Measurements from ENCODE around the gene MAP2K3.

MAP2K3 gene

DNA sequence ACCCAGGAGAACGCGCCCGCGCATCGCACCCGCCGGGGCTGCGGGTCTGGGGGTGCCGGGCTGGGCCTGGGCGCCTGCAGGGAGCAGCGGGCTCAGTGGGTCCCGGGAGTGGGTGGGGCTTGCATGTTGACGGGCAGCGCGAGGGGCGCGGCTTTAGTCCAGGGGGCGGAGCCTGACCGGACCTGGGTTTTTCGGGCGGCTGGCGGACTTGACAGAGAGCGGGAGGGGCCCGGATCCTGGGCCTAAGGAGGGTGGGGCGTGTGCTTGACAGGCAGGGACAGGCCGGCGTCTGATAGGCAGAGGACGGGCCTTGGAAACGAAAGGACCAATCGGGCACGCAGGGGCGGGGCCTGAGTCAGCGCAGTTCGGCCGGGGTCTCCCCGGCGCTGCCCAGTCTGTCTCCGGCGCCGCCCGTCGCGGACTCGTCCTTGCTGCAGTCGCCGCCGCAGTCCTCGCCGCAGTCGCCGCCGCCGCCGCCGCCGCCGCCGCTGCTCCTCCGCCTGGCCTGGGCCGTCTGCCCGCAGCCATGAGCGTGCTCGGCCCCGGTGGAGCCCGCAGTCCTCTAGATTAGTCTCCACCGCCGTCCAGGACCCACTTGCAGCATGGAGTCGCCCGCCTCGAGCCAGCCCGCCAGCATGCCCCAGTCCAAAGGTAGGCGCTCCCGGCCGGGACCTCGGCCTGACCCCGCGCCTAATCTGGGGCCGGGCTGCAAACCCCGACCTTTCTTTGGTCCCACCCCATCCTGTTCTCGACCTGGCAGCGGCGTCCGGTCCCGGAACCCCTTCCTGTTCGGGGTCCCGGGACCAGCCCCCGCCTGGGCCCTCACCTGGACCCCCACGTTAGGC lies at the start of gene MAP2K3:
Gene MAP2K3 (plus strand): TSS at position 393 of the 845 bp plus-strand sequence. CDS start 210 bp downstream, at position 603.
- peak; percentile 98 for DNase-seq (ENCODE audit: low read depth)
- peak within 1 kb of the TSS; percentile 84 for H3K4me3 ChIP-seq (ENCODE audit: control insufficient read depth, low read depth, low read length)
- TF ChIP-seq, protein P1, sequence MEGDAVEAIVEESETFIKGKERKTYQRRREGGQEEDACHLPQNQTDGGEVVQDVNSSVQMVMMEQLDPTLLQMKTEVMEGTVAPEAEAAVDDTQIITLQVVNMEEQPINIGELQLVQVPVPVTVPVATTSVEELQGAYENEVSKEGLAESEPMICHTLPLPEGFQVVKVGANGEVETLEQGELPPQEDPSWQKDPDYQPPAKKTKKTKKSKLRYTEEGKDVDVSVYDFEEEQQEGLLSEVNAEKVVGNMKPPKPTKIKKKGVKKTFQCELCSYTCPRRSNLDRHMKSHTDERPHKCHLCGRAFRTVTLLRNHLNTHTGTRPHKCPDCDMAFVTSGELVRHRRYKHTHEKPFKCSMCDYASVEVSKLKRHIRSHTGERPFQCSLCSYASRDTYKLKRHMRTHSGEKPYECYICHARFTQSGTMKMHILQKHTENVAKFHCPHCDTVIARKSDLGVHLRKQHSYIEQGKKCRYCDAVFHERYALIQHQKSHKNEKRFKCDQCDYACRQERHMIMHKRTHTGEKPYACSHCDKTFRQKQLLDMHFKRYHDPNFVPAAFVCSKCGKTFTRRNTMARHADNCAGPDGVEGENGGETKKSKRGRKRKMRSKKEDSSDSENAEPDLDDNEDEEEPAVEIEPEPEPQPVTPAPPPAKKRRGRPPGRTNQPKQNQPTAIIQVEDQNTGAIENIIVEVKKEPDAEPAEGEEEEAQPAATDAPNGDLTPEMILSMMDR (conservative IDR thresholded peaks at IDR 0.05; ENCODE audit: control insufficient read depth, insufficient read depth, low read depth, low read length) = no peak

DNA sequence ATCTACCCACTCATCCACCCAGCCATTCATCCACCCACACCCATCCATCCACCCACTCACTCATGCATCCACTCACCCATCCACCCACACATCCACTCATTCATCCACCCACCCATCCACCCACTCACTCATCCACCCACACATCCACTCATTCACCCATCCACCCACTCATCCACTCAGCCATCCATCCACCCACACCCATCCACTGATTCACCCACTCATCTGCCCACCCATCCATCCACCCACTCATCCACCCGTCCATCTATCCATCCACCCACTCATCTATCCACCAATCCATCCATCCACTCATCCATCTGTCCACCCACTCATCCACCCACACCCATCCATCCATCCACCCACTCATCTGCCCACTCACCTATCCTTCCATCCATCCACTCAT lies 48.6 kb upstream of the MAP2K3 start:
- no peak for DNase-seq (ENCODE audit: low read depth)
- no peak overlapping the region for H3K4me3 ChIP-seq (ENCODE audit: control insufficient read depth, low read depth, low read length)
- TF ChIP-seq, protein P1 (conservative IDR thresholded peaks at IDR 0.05; ENCODE audit: control insufficient read depth, insufficient read depth, low read depth, low read length) = no peak

DNA sequence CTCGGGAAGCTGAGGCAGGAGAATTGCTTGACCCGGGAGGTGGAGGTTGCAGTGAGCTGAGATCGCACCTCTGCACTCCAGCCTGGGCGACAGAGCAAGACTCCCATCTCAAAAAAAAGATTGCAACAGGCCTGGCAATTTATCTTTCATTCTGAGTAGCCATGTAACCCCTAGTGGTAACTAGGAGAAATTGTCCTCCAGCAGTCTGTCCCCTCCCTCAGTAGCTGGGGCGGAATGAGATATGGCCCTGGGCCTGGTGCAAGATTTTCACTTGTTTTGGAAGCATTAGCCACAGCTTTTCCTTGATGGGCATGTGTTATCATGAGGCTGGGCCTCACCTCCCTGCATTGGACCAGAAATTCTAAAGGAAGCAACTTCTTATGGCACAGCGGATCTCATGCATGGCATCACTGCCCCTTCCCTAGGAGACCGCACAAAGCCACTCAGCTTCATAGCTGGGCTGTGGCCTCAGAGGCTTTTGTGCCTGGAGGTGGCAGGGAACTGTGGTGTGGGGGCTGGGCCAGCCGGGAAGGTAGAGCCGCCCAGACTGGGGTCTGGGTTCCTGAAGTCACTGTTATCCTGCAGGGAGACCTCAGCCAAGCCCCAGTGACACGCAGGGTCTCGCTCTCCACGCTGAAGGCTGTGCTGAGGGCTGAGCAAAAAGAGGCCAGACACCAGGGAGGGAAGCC lies 44.7 kb upstream of the MAP2K3 start:
- TF ChIP-seq, protein P1 (conservative IDR thresholded peaks at IDR 0.05; ENCODE audit: control insufficient read depth, insufficient read depth, low read depth, low read length) = peak; percentile 47

DNA sequence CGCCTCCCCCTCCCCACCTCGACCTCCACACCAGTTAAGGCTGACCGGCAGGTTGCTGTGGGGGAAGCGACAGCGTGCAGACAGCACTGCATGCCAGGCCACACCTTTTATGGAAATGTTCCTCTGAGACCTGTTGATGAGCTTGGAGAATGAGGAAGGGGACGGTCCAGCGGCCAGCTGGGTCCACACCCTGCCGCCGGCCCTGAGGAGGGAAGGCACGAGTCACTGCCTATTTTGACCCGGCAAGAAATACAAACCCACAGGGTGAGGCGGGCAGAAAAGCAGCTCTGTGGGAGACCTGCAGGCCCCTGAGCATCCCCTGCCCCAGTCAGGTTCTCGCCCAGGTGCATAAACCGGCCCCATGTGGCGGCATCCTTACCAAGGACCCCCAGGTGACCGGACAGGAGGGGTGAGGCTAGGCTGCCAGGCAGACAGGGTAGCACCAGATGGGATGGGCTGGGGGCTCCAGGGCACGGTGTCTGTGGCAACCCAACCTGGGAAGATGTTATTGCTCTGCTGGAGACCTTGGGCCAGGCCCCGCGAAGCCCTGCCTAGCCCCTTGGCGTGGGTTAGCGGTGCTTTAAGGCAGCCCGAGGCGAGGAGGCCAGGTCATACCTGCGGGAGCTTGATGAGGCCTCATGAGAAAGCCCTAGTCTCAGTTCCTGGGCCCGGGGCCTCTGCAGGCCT lies 44.0 kb upstream of the MAP2K3 start:
- TF ChIP-seq, protein P1 (conservative IDR thresholded peaks at IDR 0.05; ENCODE audit: control insufficient read depth, insufficient read depth, low read depth, low read length) = no peak
- H3K4me3 ChIP-seq (ENCODE audit: control insufficient read depth, low read depth, low read length) = no peak overlapping the region

More for the DNA sequence above, 44.7 kb upstream of the MAP2K3 start:
- H3K4me3 ChIP-seq (ENCODE audit: control insufficient read depth, low read depth, low read length) = no peak overlapping the region
- DNase-seq (ENCODE audit: low read depth) = peak; percentile 36

DNA sequence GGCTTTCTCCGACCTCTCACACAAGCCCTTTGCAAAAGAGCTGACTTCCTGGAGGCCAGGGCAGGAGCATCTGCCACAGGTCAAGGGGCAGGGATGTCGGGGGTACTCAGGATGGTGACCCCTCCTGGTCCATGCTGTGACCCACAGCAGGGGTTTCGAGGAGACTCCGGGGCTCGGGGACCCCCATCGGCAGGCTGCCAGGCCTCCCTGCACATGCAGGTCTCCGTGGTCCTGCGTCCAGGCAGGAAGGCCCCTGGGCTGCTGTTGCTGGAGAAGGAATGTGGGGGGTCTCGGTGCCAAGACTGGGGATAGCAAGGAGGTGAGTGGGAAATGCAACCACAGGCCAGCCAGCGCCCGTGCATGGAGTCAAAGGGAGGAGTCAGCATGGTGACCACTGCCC lies 42.9 kb upstream of the MAP2K3 start:
- H3K4me3 ChIP-seq (ENCODE audit: control insufficient read depth, low read depth, low read length) = no peak overlapping the region
- TF ChIP-seq, protein P1 (conservative IDR thresholded peaks at IDR 0.05; ENCODE audit: control insufficient read depth, insufficient read depth, low read depth, low read length) = no peak
- DNase-seq (ENCODE audit: low read depth) = no peak

More for the DNA sequence above, 44.0 kb upstream of the MAP2K3 start:
- no peak for DNase-seq (ENCODE audit: low read depth)

DNA sequence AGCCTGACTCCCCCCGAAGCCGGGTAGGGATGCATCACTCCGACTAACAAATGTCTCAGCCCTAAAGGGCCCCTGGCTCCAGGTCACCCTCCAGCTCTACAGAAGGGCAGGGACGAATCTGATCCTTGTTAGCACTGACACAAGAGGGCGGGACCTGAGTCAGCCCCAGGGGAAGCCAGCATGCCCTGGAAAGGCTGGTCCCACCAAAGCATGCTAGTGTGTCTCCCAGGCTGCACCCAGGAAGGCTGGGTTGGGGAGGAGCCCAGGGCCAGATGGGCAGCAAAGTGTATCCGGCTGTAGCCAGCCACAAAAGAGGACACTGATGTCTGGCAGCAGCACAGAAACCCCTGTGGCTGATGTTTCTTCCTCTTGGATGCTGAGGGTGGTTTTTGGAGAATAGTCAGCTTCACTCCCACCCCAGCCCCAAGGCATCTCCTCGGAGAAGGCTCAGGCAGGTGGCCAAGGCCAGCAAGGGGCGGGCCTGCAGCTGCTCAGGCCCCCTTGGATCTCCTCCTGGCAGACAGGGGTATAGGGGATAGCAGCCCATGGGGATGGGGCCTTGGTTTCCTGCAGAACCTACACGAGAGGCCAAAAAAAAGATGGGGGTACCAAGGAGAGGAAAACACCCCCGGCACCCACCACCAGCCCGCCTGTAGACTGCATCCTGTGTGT lies 42.3 kb upstream of the MAP2K3 start:
- TF ChIP-seq, protein P1 (conservative IDR thresholded peaks at IDR 0.05; ENCODE audit: control insufficient read depth, insufficient read depth, low read depth, low read length) = no peak
- no peak overlapping the region for H3K4me3 ChIP-seq (ENCODE audit: control insufficient read depth, low read depth, low read length)
- DNase-seq (ENCODE audit: low read depth) = peak; percentile 38

Data from fibroblast of mammary gland (primary cell).